ENCODE results near the gene KCTD7.

- TF ChIP-seq CTCF (IDR thresholded peaks at IDR 0.05; ENCODE audit: low read length) (no peak), EZH2 (IDR thresholded peaks at IDR 0.05; ENCODE audit: borderline replicate concordance, low read length) (no peak)
These were observed 760 bp upstream of the KCTD7 start for GRCh38 chr7:66627881-66628360.
